Smooth muscle cell of the umbilical artery (primary cell): ENCODE results near the gene BOLA2B. TPM values are rescaled to one million over a fixed set of nuclear protein-coding genes. Genes with fewer than 3 reads are reported as not detected.

ENCODE experiments used
- total RNA-seq: library from RNA; depleted of rRNA; stranded (reverse); fragments of >200 nt; gene quantifications from 2 replicates; pipeline ENCODE4 v1.2.3, GENCODE V29; 2014

The BOLA2B gene
- total RNA-seq, result 64.8 and 138 TPM in 2 replicates

DNA sequence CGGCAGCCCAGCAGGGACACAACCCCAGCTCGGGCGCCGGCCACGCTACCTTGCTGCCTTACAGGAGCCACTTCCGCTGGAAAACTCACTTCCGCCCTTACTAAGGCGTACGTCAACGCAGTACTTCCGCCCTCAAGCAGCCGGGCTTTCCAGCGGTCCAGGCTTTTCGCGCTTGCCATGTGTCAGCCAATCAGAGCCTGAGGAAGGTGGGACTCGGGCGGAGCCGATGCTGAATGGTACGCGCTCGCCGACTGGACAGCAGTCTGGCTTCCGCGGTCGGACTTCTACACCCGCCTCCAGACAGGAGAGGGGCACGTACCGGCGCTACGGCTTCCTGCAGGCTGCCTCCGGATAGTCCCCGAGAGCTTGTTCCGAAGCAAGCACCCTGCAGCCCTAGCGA is at the start of gene BOLA2B, which contains the start of gene SLX1A:
BOLA2B (minus strand) TSS at position 52 of the 400 bp plus-strand sequence. CDS start 71 bp downstream, outside the sequence.
SLX1A (plus strand) TSS at position 261 of the 400 bp plus-strand sequence. CDS start 210 bp downstream, outside the sequence.

DNA sequence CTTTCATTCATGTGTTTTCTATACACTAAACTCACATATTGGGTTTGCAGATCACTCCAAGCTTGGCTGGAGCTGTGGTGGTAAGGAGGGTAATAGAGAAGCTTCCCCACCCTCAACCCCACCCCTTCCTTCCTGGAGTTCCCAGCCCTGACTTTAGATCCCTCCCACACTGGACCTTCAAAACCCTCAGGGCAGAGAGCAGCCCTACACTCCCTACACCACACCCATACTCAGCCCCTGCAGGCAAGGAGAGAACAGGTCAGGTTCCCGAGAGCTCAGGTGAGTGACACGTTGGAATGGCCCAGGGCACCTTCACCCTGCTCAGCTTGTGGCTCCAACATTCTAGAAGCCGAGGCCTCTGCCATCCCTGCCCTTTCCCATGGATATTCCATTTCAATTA is 5.6 kb upstream of the BOLA2B start, which contains the start of gene SULT1A3:
SULT1A3 (plus strand) TSS at position 207 of the 400 bp plus-strand sequence. CDS start 1,474 bp downstream, outside the sequence.

DNA sequence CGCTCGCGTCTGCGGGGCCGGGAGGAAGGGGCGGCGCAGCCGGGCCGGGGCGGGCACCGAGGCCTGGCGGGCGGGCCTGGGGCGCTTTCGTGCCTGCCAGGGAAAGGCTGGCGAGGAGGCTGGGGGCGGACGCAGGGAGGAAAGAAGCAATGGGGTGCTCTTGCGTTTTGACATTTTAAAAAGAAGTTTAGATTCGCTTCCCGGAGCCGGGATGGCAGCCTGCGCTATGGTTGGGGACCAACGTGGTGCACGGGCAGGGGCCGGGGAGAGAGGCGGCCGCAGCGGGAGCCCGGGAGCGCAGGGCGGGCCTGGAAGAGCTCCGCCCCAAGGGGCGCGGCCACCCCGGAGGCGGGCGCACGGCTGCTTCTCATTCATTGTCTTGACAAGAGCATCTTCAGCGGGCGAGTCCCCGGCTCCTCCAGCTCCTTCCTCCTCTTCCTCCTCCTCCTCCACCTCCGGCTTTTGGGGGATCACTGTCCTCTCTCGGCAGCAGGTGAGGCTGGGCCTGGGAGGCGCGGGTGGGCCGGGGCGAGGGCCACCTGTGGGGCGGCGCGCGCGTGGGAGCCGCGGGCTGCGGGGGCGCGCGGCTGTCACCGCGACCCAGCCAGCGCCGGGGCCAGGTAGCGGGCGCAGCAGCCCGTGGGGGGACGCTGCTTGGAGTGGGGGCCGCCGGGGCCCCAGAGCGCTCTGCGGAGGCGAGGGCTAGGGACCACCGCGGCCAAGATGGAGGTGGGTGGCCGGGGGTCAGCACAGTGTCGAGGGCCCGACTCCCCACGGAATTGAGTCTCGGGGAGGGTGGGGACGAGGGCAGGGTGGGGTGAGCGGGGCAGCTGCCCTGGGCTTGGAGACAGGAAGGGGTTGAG is 10.0 kb downstream of the BOLA2B start, which contains the start of gene CORO1A:
CORO1A (plus strand) TSS at position 370 of the 863 bp plus-strand sequence. CDS start 1,608 bp downstream, outside the sequence.

Other genes with a start within 250 kb of the BOLA2B start
- gene TMEM219, start 231.6 kb downstream of the BOLA2B start, total RNA-seq, result 63.9 and 76.0 TPM in 2 replicates
- gene TAOK2, start 219.8 kb downstream of the BOLA2B start, total RNA-seq, result 53.4 and 72.9 TPM in 2 replicates
- gene HIRIP3, start 198.0 kb downstream of the BOLA2B start, total RNA-seq, result 4.8 and 5.0 TPM in 2 replicates
- gene INO80E, start 197.4 kb downstream of the BOLA2B start, total RNA-seq, result 16.9 and 20.3 TPM in 2 replicates
- gene DOC2A, start 182.6 kb downstream of the BOLA2B start, total RNA-seq, result 0.42 TPM in 1 of 2 replicates, not detected in the other
- not detected in 2 replicates for gene C16orf92, start 170.5 kb downstream of the BOLA2B start, total RNA-seq
- gene TLCD3B, start 162.4 kb downstream of the BOLA2B start, total RNA-seq, result under 0.01 and 0.09 TPM in 2 replicates
- gene ALDOA, start 127.9 kb downstream of the BOLA2B start, total RNA-seq, result 559 and 1,105 TPM in 2 replicates
- gene PPP4C, start 117.7 kb downstream of the BOLA2B start, total RNA-seq, result 194 and 200 TPM in 2 replicates
- under 0.01 TPM in 1 of 2 replicates, not detected in the other for gene TBX6, start 101.7 kb downstream of the BOLA2B start, total RNA-seq
- 5.9 and 6.6 TPM in 2 replicates for gene YPEL3, start 97.5 kb downstream of the BOLA2B start, total RNA-seq
- gene GDPD3, start 80.1 kb downstream of the BOLA2B start, total RNA-seq, result 0.59 and 0.78 TPM in 2 replicates
- gene MAPK3, start 70.4 kb downstream of the BOLA2B start, total RNA-seq, result 16.9 and 18.7 TPM in 2 replicates
- 0.59 and 2.4 TPM in 2 replicates for gene CORO1A, start 10.1 kb downstream of the BOLA2B start, total RNA-seq
- gene SLX1A, start 209 bp upstream of the BOLA2B start, total RNA-seq, result 17.3 and 25.8 TPM in 2 replicates
- 3.1 and 3.6 TPM in 2 replicates for gene SULT1A3, start 5.6 kb upstream of the BOLA2B start, total RNA-seq
- gene NPIPB13, start 54.8 kb upstream of the BOLA2B start, total RNA-seq, result 1.4 and 1.8 TPM in 2 replicates
- 27.9 and 28.5 TPM in 2 replicates for gene CD2BP2, start 161.6 kb upstream of the BOLA2B start, total RNA-seq
- gene TBC1D10B, start 176.8 kb upstream of the BOLA2B start, total RNA-seq, result 26.1 and 47.7 TPM in 2 replicates
- not detected in 2 replicates for gene MYL11, start 181.1 kb upstream of the BOLA2B start, total RNA-seq
- 0.37 and 0.59 TPM in 2 replicates for gene SEPTIN1, start 188.9 kb upstream of the BOLA2B start, total RNA-seq
- gene ZNF48, start 201.8 kb upstream of the BOLA2B start, total RNA-seq, result 8.9 and 9.6 TPM in 2 replicates
- gene ZNF771, start 213.9 kb upstream of the BOLA2B start, total RNA-seq, result 12.1 and 13.1 TPM in 2 replicates
- 5.6 and 13.6 TPM in 2 replicates for gene DCTPP1, start 236.4 kb upstream of the BOLA2B start, total RNA-seq